Measurements from ENCODE around the gene ADAMTS6. TPM values are rescaled to one million over a fixed set of nuclear protein-coding genes. Genes with fewer than 3 reads are reported as not detected.
"Not testable (repeated sequence)": the region's sequence is repeated elsewhere in the genome, so short reads cannot be mapped to it uniquely, and the experiment has no call there.

ADAMTS6 gene
- total and polyA plus RNA-seq, 4 donors = 5.3 to 22.0 (median 13.6) TPM

DNA sequence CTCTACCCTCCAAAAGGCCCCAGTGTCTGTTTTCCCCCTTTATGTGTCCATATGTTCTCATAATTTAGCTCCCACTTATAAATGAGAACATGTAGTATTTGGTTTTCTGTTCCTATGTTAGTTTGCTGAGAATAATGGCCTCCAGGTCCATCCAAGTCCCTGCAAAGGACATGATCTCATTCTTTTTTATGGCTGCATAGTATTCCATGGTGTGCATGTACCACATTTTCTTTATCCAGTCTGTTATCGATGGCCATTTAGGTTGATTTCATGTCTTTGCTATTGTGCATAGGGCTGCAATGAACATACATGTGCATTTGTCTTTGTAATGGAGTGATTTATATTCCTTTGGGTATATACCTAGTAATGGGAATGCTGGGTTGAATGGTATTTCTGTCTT lies 161.0 kb downstream of the ADAMTS6 start:
- not testable (repeated sequence) for H3K4me1 ChIP-seq (ENCODE audit: control insufficient read depth, insufficient read depth, low read length); DNase-seq (ENCODE audit: low read depth in 4 of 6, low spot score in 6 of 6); H3K27ac ChIP-seq (ENCODE audit: low read depth, low read length); H3K9me3 ChIP-seq (ENCODE audit: control insufficient read depth, insufficient read depth, low read length); H3K4me3 ChIP-seq (ENCODE audit: low read depth, low read length); H3K27me3 ChIP-seq (ENCODE audit: control insufficient read depth, insufficient read depth, low read length); H3K36me3 ChIP-seq (ENCODE audit: control insufficient read depth, insufficient read depth, low read length)
- no CpG with 5 or more reads among the region's 1 CpG for WGBS (ENCODE audit: insufficient coverage)

DNA sequence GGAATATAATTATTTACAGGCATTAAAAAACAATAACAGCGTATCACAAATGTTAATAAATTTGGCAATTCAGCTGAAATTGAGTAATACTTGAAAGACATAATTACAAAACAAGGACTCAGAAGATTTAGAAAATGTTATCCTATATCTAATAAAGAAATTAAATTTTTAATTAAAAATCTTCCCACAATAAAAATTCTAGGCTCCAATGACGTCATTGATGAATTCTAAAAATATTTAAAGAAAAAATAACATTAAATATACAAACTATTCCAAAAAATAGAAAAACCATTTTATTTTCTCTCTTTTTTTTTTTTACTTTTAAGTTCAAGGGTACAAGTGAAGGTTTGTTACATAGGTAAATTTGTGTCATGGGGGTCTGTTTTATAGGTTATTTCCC lies 161.5 kb downstream of the ADAMTS6 start:
- H3K4me1 ChIP-seq (ENCODE audit: control insufficient read depth, insufficient read depth, low read length) = no peaks in the 10 kb centered on the region
- no CpG with 5 or more reads among the region's 2 CpGs for WGBS (ENCODE audit: insufficient coverage)
- H3K9me3 ChIP-seq (ENCODE audit: control insufficient read depth, insufficient read depth, low read length) = peaks cover 2% of the 10 kb centered on the region
- no peaks in the 10 kb centered on the region for H3K36me3 ChIP-seq (ENCODE audit: control insufficient read depth, insufficient read depth, low read length)
- no peak overlapping the region for H3K27ac ChIP-seq (ENCODE audit: low read depth, low read length)
- H3K4me3 ChIP-seq (ENCODE audit: low read depth, low read length) = no peak overlapping the region
- H3K27me3 ChIP-seq (ENCODE audit: control insufficient read depth, insufficient read depth, low read length) = no peaks in the 10 kb centered on the region
- no peak for DNase-seq (ENCODE audit: low read depth in 4 of 6, low spot score in 6 of 6)

DNA sequence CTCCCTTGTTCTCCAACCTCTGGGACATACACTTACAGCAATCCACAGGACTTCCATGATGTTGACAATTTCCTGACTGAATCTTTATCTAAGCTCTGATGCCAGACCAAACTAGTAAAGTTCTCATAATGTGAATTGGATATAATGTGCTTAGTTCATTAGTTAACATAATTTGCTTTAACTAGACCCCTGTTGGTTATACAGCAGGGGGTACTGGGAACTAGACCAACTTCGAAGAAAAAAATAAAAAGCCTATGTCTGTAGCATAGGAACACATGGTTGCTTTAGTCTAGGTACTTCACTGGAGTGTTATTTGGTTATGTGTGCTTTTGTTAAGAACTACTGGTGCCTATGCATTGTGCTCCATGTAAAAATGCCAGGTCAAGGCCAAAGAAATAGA lies 173.8 kb downstream of the ADAMTS6 start:
- peak in 1 of 6 donors; percentile 78 for DNase-seq (ENCODE audit: low read depth in 4 of 6, low spot score in 6 of 6)
- Histone ChIP-seq H3K9me3 (ENCODE audit: control insufficient read depth, insufficient read depth, low read length) (no peaks in the 10 kb centered on the region), H3K27ac (ENCODE audit: low read depth, low read length) (no peak overlapping the region), H3K36me3 (ENCODE audit: control insufficient read depth, insufficient read depth, low read length) (no peaks in the 10 kb centered on the region), H3K4me3 (ENCODE audit: low read depth, low read length) (no peak overlapping the region), H3K27me3 (ENCODE audit: control insufficient read depth, insufficient read depth, low read length) (no peaks in the 10 kb centered on the region), H3K4me1 (ENCODE audit: control insufficient read depth, insufficient read depth, low read length) (no peaks in the 10 kb centered on the region)
- no CpG with 5 or more reads among the region's 1 CpG for WGBS (ENCODE audit: insufficient coverage)

DNA sequence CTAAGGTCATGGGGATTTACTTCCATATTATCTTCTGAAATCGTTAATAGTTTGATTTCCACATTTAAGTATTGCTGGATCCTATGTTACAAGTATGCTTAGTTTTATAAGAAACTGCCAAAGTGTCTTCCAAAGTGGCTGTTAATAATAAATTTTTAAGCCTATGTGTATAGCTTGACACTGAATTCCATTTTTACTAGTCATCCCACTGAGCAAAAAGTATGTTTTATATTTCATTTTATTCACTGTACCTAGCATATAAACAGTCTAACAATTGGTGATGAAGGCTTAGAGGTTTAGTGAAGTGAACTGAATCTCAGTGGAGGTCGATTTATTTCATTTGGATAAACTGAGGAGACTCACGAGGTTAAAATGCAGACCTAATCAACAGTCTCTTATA lies 174.6 kb downstream of the ADAMTS6 start:
- H3K36me3 ChIP-seq (ENCODE audit: control insufficient read depth, insufficient read depth, low read length) = no peaks in the 10 kb centered on the region
- H3K4me3 ChIP-seq (ENCODE audit: low read depth, low read length) = no peak overlapping the region
- 89% methylated on average over 1 of the region's 3 CpGs for WGBS (ENCODE audit: insufficient coverage)
- no peak for DNase-seq (ENCODE audit: low read depth in 4 of 6, low spot score in 6 of 6)
- no peaks in the 10 kb centered on the region for H3K4me1 ChIP-seq (ENCODE audit: control insufficient read depth, insufficient read depth, low read length)
- no peaks in the 10 kb centered on the region for H3K27me3 ChIP-seq (ENCODE audit: control insufficient read depth, insufficient read depth, low read length)
- H3K9me3 ChIP-seq (ENCODE audit: control insufficient read depth, insufficient read depth, low read length) = no peaks in the 10 kb centered on the region
- H3K27ac ChIP-seq (ENCODE audit: low read depth, low read length) = no peak overlapping the region

DNA sequence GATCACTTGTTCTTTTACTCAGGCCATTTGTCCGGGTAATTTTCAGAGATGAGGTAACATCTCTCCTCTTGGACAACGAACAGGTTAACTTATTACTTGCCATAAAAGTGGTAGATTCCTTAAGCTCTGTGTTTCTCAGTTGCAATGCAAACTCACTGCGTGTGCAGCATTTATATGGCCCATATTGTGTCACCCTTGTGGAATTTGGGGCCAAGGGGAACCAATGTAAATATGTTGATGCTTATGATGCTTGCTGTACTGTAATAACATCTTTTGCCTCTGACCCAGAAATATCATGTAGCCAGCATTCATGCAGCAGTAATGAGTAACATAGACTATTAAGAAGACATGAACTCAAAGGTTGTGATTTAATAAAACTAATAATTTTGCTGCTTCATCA lies 175.8 kb downstream of the ADAMTS6 start:
- Histone ChIP-seq H3K4me3 (ENCODE audit: low read depth, low read length) (no peak overlapping the region), H3K27me3 (ENCODE audit: control insufficient read depth, insufficient read depth, low read length) (no peaks in the 10 kb centered on the region), H3K4me1 (ENCODE audit: control insufficient read depth, insufficient read depth, low read length) (no peaks in the 10 kb centered on the region), H3K36me3 (ENCODE audit: control insufficient read depth, insufficient read depth, low read length) (no peaks in the 10 kb centered on the region), H3K9me3 (ENCODE audit: control insufficient read depth, insufficient read depth, low read length) (no peaks in the 10 kb centered on the region), H3K27ac (ENCODE audit: low read depth, low read length) (no peak overlapping the region)
- WGBS (ENCODE audit: insufficient coverage) = 88% methylated on average over 3 of the region's 3 CpGs
- DNase-seq (ENCODE audit: low read depth in 4 of 6, low spot score in 6 of 6) = peak in 1 of 6 donors; percentile 7

DNA sequence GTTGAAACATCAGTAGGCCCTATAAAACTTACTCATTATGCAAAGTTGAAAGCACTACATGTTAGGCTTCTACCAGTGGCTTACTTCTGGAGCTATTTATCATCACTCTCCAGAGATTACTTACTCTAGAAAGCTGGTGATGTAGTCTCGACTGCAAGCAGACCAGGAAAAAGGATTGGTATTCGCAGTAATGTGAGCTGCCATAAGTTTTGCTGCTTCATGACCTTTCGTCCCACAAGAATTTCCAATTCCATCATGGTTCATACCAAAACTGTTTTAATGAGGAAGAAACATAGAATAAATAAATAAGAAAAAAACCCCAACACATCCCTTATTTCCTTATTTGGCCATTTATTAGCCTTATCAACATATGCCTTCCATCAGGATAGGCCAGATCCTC lies 181.9 kb downstream of the ADAMTS6 start:
- H3K27me3 ChIP-seq (ENCODE audit: control insufficient read depth, insufficient read depth, low read length) = no peaks in the 10 kb centered on the region
- H3K4me3 ChIP-seq (ENCODE audit: low read depth, low read length) = no peak overlapping the region
- H3K4me1 ChIP-seq (ENCODE audit: control insufficient read depth, insufficient read depth, low read length) = no peaks in the 10 kb centered on the region
- no peak for DNase-seq (ENCODE audit: low read depth in 4 of 6, low spot score in 6 of 6)
- no CpG with 5 or more reads among the region's 3 CpGs for WGBS (ENCODE audit: insufficient coverage)
- no peak overlapping the region for H3K27ac ChIP-seq (ENCODE audit: low read depth, low read length)
- H3K9me3 ChIP-seq (ENCODE audit: control insufficient read depth, insufficient read depth, low read length) = no peaks in the 10 kb centered on the region
- H3K36me3 ChIP-seq (ENCODE audit: control insufficient read depth, insufficient read depth, low read length) = no peaks in the 10 kb centered on the region

DNA sequence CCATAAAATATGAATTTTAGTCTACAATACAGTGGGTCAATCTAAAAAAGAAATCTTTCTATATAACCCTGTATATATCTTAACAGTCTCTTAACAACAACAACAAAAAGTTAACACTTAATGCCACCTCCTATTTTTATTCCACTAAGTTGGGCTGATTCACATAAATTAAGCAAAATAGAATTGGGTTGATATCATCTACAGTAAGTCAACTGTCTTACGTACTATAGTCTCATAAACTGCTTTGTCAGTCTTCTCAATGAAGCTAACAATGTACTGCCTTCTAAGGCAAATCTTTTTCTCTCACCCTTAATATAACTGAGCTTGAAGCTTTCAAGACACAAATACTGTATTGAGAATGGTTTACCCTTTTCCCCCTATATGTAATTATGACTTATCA lies 185.7 kb downstream of the ADAMTS6 start:
- Histone ChIP-seq H3K27me3 (ENCODE audit: control insufficient read depth, insufficient read depth, low read length) (no peaks in the 10 kb centered on the region), H3K4me1 (ENCODE audit: control insufficient read depth, insufficient read depth, low read length) (no peaks in the 10 kb centered on the region), H3K4me3 (ENCODE audit: low read depth, low read length) (no peak overlapping the region), H3K27ac (ENCODE audit: low read depth, low read length) (no peak overlapping the region), H3K36me3 (ENCODE audit: control insufficient read depth, insufficient read depth, low read length) (no peaks in the 10 kb centered on the region), H3K9me3 (ENCODE audit: control insufficient read depth, insufficient read depth, low read length) (no peaks in the 10 kb centered on the region)
- no peak for DNase-seq (ENCODE audit: low read depth in 4 of 6, low spot score in 6 of 6)
- WGBS (ENCODE audit: insufficient coverage) = no CpG with 5 or more reads among the region's 1 CpG

DNA sequence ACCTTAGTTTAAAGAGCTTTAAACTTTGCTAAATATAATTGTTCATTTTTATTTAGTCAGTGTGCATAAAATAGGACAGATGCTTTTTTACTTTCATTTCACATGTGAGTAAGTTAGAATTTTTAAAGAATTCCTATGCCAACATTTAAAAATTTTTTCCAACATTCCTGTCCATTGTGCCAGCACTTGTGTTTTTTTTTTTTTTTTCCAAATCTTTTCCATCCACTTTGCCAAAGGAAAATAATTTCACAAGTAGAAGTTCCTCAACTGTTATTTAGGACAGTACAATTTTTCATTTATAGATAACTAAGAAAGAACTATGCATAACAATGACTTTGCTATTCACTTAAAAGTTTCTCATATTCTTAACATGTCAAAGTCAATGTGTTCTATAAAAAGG lies 189.5 kb downstream of the ADAMTS6 start:
- no peak overlapping the region for H3K4me3 ChIP-seq (ENCODE audit: low read depth, low read length)
- no peaks in the 10 kb centered on the region for H3K36me3 ChIP-seq (ENCODE audit: control insufficient read depth, insufficient read depth, low read length)
- H3K27ac ChIP-seq (ENCODE audit: low read depth, low read length) = no peak overlapping the region
- no peaks in the 10 kb centered on the region for H3K27me3 ChIP-seq (ENCODE audit: control insufficient read depth, insufficient read depth, low read length)
- H3K9me3 ChIP-seq (ENCODE audit: control insufficient read depth, insufficient read depth, low read length) = no peaks in the 10 kb centered on the region
- no peak for DNase-seq (ENCODE audit: low read depth in 4 of 6, low spot score in 6 of 6)
- H3K4me1 ChIP-seq (ENCODE audit: control insufficient read depth, insufficient read depth, low read length) = no peaks in the 10 kb centered on the region

DNA sequence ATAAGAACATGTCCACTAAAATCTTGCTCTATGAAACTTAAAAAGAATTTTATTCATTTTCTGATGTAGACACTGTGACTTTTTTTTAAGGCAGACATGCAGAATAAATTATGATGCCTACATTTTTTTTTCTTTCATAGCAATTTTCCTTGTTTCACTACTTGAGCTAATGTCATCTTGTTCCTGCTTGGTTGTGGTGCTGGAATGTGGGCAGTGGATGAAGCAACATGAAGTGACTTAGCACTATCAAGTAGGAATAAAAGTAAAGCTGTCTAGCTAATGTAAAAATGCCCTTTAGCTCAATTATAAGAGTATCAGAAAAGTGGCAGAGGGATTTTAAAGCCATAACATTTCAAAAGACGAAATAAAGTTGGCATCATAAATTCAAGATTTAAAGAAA lies 191.0 kb downstream of the ADAMTS6 start:
- WGBS (ENCODE audit: insufficient coverage) = no CpG with 5 or more reads among the region's 1 CpG
- DNase-seq (ENCODE audit: low read depth in 4 of 6, low spot score in 6 of 6) = no peak
- no peaks in the 10 kb centered on the region for H3K36me3 ChIP-seq (ENCODE audit: control insufficient read depth, insufficient read depth, low read length)
- H3K27me3 ChIP-seq (ENCODE audit: control insufficient read depth, insufficient read depth, low read length) = no peaks in the 10 kb centered on the region
- H3K27ac ChIP-seq (ENCODE audit: low read depth, low read length) = no peak overlapping the region
- H3K9me3 ChIP-seq (ENCODE audit: control insufficient read depth, insufficient read depth, low read length) = no peaks in the 10 kb centered on the region
- no peak overlapping the region for H3K4me3 ChIP-seq (ENCODE audit: low read depth, low read length)
- no peaks in the 10 kb centered on the region for H3K4me1 ChIP-seq (ENCODE audit: control insufficient read depth, insufficient read depth, low read length)

DNA sequence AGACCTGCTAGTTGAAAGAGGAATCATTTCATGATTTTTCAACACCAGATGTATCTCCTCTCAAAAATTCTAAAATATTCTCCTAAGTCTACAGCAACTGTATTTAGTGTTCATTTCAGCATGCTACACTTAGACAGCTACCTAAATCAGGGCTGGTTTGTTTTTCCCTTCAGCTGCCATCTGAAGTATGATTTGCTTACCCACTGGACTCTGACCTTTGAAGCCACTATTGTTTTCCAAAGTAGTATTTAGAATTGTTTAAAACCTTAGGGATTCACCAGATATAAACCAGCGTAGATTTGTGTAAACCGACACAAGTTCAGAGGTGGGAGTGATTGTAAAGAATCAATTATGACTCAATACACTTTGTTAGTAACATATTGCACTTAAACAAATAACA lies 193.1 kb downstream of the ADAMTS6 start:
- Histone ChIP-seq H3K4me3 (ENCODE audit: low read depth, low read length) (no peak overlapping the region), H3K27me3 (ENCODE audit: control insufficient read depth, insufficient read depth, low read length) (no peaks in the 10 kb centered on the region), H3K9me3 (ENCODE audit: control insufficient read depth, insufficient read depth, low read length) (no peaks in the 10 kb centered on the region), H3K36me3 (ENCODE audit: control insufficient read depth, insufficient read depth, low read length) (no peaks in the 10 kb centered on the region), H3K4me1 (ENCODE audit: control insufficient read depth, insufficient read depth, low read length) (no peaks in the 10 kb centered on the region), H3K27ac (ENCODE audit: low read depth, low read length) (no peak overlapping the region)
- DNase-seq (ENCODE audit: low read depth in 4 of 6, low spot score in 6 of 6) = no peak
- no CpG with 5 or more reads among the region's 2 CpGs for WGBS (ENCODE audit: insufficient coverage)
